Measurements from ENCODE around the gene IL4I1.

Gene IL4I1

GRCh38 chr19:49877879-49878743, 18.6 kb downstream of the IL4I1 start:
- DNase-seq: peak; percentile 98

GRCh38 chr19:49877020-49877878, 19.4 kb downstream of the IL4I1 start, which contains the start of the genes AKT1S1 and TBC1D17:
Gene AKT1S1, minus strand, starts transcription at chr19:49877355. Its CDS starts 4,060 bp downstream, at chr19:49873295.
Gene TBC1D17, plus strand, starts transcription at chr19:49877702. Its CDS starts 22 bp downstream, at chr19:49877724.
- DNase-seq: peak; percentile 100

GRCh38 chr19:49876422-49877019, 20.2 kb downstream of the IL4I1 start:
- DNase-seq: peak; percentile 99

- DNase-seq: peak; percentile 44
Measured at GRCh38 chr19:49875857-49876421, 20.7 kb downstream of the IL4I1 start.

GRCh38 chr19:49875177-49875576, 21.5 kb downstream of the IL4I1 start:
- DNase-seq: no peak

GRCh38 chr19:49874503-49875157, 22.1 kb downstream of the IL4I1 start:
- DNase-seq: no peak

- no peak for DNase-seq
Measured at GRCh38 chr19:49873834-49874233, 22.9 kb downstream of the IL4I1 start.

GRCh38 chr19:49873129-49873521, 23.6 kb downstream of the IL4I1 start:
- DNase-seq: no peak

- no peak for DNase-seq
Measured at GRCh38 chr19:49872245-49873128, 24.2 kb downstream of the IL4I1 start.

- DNase-seq: no peak
Measured at GRCh38 chr19:49871349-49871985, 25.2 kb downstream of the IL4I1 start.

- no peak for DNase-seq
Measured at GRCh38 chr19:49870309-49870901, 26.3 kb downstream of the IL4I1 start.

- DNase-seq: peak; percentile 100
Measured at GRCh38 chr19:49869484-49870308, 27.0 kb downstream of the IL4I1 start.

GRCh38 chr19:49869009-49869483, 27.6 kb downstream of the IL4I1 start:
- DNase-seq: no peak

- DNase-seq: peak; percentile 85
Measured at GRCh38 chr19:49866933-49867782, 29.5 kb downstream of the IL4I1 start, which contains the start of gene PNKP. Gene PNKP, minus strand, starts transcription at chr19:49867576. Its CDS starts 372 bp downstream, at chr19:49867204.

GRCh38 chr19:49864890-49865289, 31.8 kb downstream of the IL4I1 start:
- no peak for DNase-seq

- DNase-seq: no peak
Measured at GRCh38 chr19:49863935-49864320, 32.8 kb downstream of the IL4I1 start.

- DNase-seq: no peak
Measured at GRCh38 chr19:49863254-49863934, 33.3 kb downstream of the IL4I1 start.

Measured in fibroblast of skin of abdomen (primary cell).